Trophoblast cell (in vitro differentiated cells and primary cell): ENCODE results near the gene PTGES3L.
"Not testable (repeated sequence)": the region's sequence is repeated elsewhere in the genome, so short reads cannot be mapped to it uniquely, and the experiment has no call there.

Experiments
- DNase-seq, 2 donors: peaks; one replicate each; pipeline ENCODE4 v3.0.0-alpha.2; 2016
- H2AFZ ChIP-seq: 2 replicates; pipeline ENCODE4 v1.6.1; 2013; ENCODE audit warnings: low read length, moderate library complexity, mild to moderate bottlenecking; ENCODE audit not compliant: insufficient read depth, poor library complexity
- H2AK5ac ChIP-seq: 2 replicates; pipeline ENCODE4 v1.6.1; 2013; ENCODE audit warnings: mild to moderate bottlenecking, low read length
- H2BK120ac ChIP-seq: 2 replicates; pipeline ENCODE4 v1.6.1; 2013; ENCODE audit warnings: low read length, mild to moderate bottlenecking, moderate library complexity; ENCODE audit not compliant: insufficient read depth, poor library complexity
- H2BK12ac ChIP-seq: 2 replicates; pipeline ENCODE4 v1.6.1; 2013; ENCODE audit warnings: mild to moderate bottlenecking, low read length, moderate library complexity
- H2BK5ac ChIP-seq: 2 replicates; pipeline ENCODE4 v1.6.1; 2013; ENCODE audit warnings: low read length, low read depth, moderate library complexity, mild to moderate bottlenecking; ENCODE audit not compliant: poor library complexity
- H3K14ac ChIP-seq: 2 replicates; pipeline ENCODE4 v1.6.1; 2013; ENCODE audit warnings: mild to moderate bottlenecking, low read length
- H3K18ac ChIP-seq: 2 replicates; pipeline ENCODE4 v1.6.1; 2013; ENCODE audit warnings: mild to moderate bottlenecking, low read length
- H3K23ac ChIP-seq: 2 replicates; pipeline ENCODE4 v1.6.1; 2013; ENCODE audit warnings: low read length
- H3K27ac ChIP-seq: 2 replicates; pipeline ENCODE4 v1.5.1; 2013; ENCODE audit warnings: low read depth, mild to moderate bottlenecking, inconsistent platforms, low read length, moderate library complexity
- H3K27me3 ChIP-seq: 2 replicates; pipeline ENCODE4 v1.6.1; 2013; ENCODE audit warnings: inconsistent platforms, mild to moderate bottlenecking, low read length, moderate library complexity; ENCODE audit not compliant: insufficient read depth
- H3K36me3 ChIP-seq, 2 experiments: 1 replicate in 1 of 2; 2 replicates in 1 of 2; pipeline ENCODE4 v1.6.1; 2013; ENCODE audit warnings: low read length in 2 of 2, mild to moderate bottlenecking in 2 of 2, moderate library complexity in 1 of 2; ENCODE audit not compliant: insufficient read depth in 2 of 2, control insufficient read depth in 1 of 2
- H3K4ac ChIP-seq: 2 replicates; pipeline ENCODE4 v1.6.1; 2013; ENCODE audit warnings: low read depth, mild to moderate bottlenecking, low read length, moderate library complexity
- H3K4me1 ChIP-seq, 2 experiments: 1 replicate in 1 of 2; 2 replicates in 1 of 2; pipeline ENCODE4 v1.6.1; 2013; ENCODE audit warnings: low read length in 2 of 2, mild to moderate bottlenecking in 2 of 2, moderate library complexity in 1 of 2; ENCODE audit not compliant: insufficient read depth in 2 of 2, control insufficient read depth in 1 of 2
- H3K4me2 ChIP-seq: 2 replicates; pipeline ENCODE4 v1.6.1; 2013; ENCODE audit warnings: inconsistent platforms, mild to moderate bottlenecking, low read length, moderate library complexity
- H3K4me3 ChIP-seq: 2 replicates; pipeline ENCODE4 v1.5.1; 2013; ENCODE audit warnings: mild to moderate bottlenecking, low read depth, low read length, inconsistent platforms
- H3K79me1 ChIP-seq: one replicate; pipeline ENCODE4 v1.6.1; 2013; ENCODE audit warnings: low read length
- H3K79me2 ChIP-seq: 2 replicates; pipeline ENCODE4 v1.6.1; 2013; ENCODE audit warnings: low read length, mild to moderate bottlenecking; ENCODE audit not compliant: control insufficient read depth, insufficient read depth, poor library complexity
- H3K9ac ChIP-seq: 2 replicates; pipeline ENCODE4 v1.6.1; 2013; ENCODE audit warnings: mild to moderate bottlenecking, low read length
- H3K9me3 ChIP-seq: 2 replicates; pipeline ENCODE4 v1.6.1; 2013; ENCODE audit warnings: low read depth, mild to moderate bottlenecking, control low read depth, inconsistent platforms, low read length; ENCODE audit not compliant: insufficient read depth
- H4K12ac ChIP-seq: 2 replicates; pipeline ENCODE4 v1.6.1; 2013; ENCODE audit warnings: low read depth, mild to moderate bottlenecking, low read length, moderate library complexity
- H4K8ac ChIP-seq: 2 replicates; pipeline ENCODE4 v1.6.1; 2013; ENCODE audit warnings: low read depth, mild to moderate bottlenecking, low read length, moderate library complexity
- H4K91ac ChIP-seq: one replicate; pipeline ENCODE4 v1.6.1; 2013; ENCODE audit warnings: low read depth, mild to moderate bottlenecking, low read length, moderate library complexity
- WGBS: extraction: QIAGEN DNeasy Blood & Tissue Kit; methylation state at CpG from one replicate; pipeline ENCODE4 v1.1.7; 2013; ENCODE audit warnings: missing lambda C conversion rate; ENCODE audit not compliant: insufficient read length, insufficient coverage; ENCODE audit errors: extremely low coverage; 5-methylcytosine and 5-hydroxymethylcytosine counted together

PTGES3L gene

GRCh38 chr17:42997984-42998938 is 18.4 kb upstream of the PTGES3L start, which contains the start of gene RPL27:
Gene RPL27 (plus strand): TSS chr17:42998419. CDS start chr17:42998751, 332 bp downstream.
- H2BK120ac ChIP-seq: peak within 1 kb of the TSS; percentile 3
- H3K36me3 ChIP-seq: peaks cover 23 to 32% of the 10 kb centered on the region in 2 experiments
- H3K14ac ChIP-seq: peak within 1 kb of the TSS; percentile 86
- no peaks in the 10 kb centered on the region for H3K9me3 ChIP-seq
- peak within 1 kb of the TSS; percentile 41 for H3K4ac ChIP-seq
- H3K27ac ChIP-seq: peak within 1 kb of the TSS; percentile 85
- peak within 1 kb of the TSS; percentile 94 for H3K4me3 ChIP-seq
- peak within 1 kb of the TSS; percentile 93 for H3K9ac ChIP-seq
- peak; percentile 100 for DNase-seq
- peaks cover 3 to 5% of the 10 kb centered on the region in 2 experiments for H3K4me1 ChIP-seq
- peak within 1 kb of the TSS; percentile 83 for H3K4me2 ChIP-seq
- peak within 1 kb of the TSS; percentile 91 for H2BK5ac ChIP-seq
- H3K27me3 ChIP-seq: no peaks in the 10 kb centered on the region
- H3K23ac ChIP-seq: no peak within 1 kb of the TSS
- H4K8ac ChIP-seq: peak within 1 kb of the TSS; percentile 87
- H3K79me1 ChIP-seq: peaks cover 5% of the 10 kb centered on the region
- H2BK12ac ChIP-seq: no peak within 1 kb of the TSS
- H2AK5ac ChIP-seq: peak within 1 kb of the TSS; percentile 21
- H4K12ac ChIP-seq: peak within 1 kb of the TSS; percentile 86
- peak within 1 kb of the TSS; percentile 80 for H4K91ac ChIP-seq
- peak within 1 kb of the TSS; percentile 58 for H2AFZ ChIP-seq
- H3K18ac ChIP-seq: peak within 1 kb of the TSS; percentile 82
- no CpG with 5 or more reads among the region's 49 CpGs for WGBS
- H3K79me2 ChIP-seq: peaks cover 11% of the 10 kb centered on the region

- peak overlapping the region; percentile 75 for H4K12ac ChIP-seq
- no peak overlapping the region for H3K4ac ChIP-seq
- no peak overlapping the region for H2AK5ac ChIP-seq
- H3K27me3 ChIP-seq: no peaks in the 10 kb centered on the region
- H3K4me2 ChIP-seq: peak overlapping the region; percentile 52
- peaks cover 17 to 29% of the 10 kb centered on the region in 2 experiments for H3K36me3 ChIP-seq
- peak overlapping the region; percentile 87 for H4K8ac ChIP-seq
- H3K79me1 ChIP-seq: peaks cover 5% of the 10 kb centered on the region
- no peak for DNase-seq
- H2BK120ac ChIP-seq: no peak overlapping the region
- H3K27ac ChIP-seq: no peak overlapping the region
- no CpG with 5 or more reads among the region's 5 CpGs for WGBS
- no peak overlapping the region for H3K18ac ChIP-seq
- peaks cover 3 to 5% of the 10 kb centered on the region in 2 experiments for H3K4me1 ChIP-seq
- no peak overlapping the region for H3K23ac ChIP-seq
- H3K79me2 ChIP-seq: peaks cover 11% of the 10 kb centered on the region
- no peak overlapping the region for H3K4me3 ChIP-seq
- H2BK12ac ChIP-seq: no peak overlapping the region
- H3K9ac ChIP-seq: no peak overlapping the region
- no peak overlapping the region for H4K91ac ChIP-seq
- no peak overlapping the region for H2BK5ac ChIP-seq
- H2AFZ ChIP-seq: no peak overlapping the region
- H3K9me3 ChIP-seq: no peaks in the 10 kb centered on the region
- peak overlapping the region; percentile 45 for H3K14ac ChIP-seq
Measured at GRCh38 chr17:42997390-42997983, 17.6 kb upstream of the PTGES3L start.

GRCh38 chr17:42993913-42994312 is 14.0 kb upstream of the PTGES3L start:
- not testable (repeated sequence) for H3K4me3 ChIP-seq, H2AK5ac ChIP-seq, H2BK120ac ChIP-seq, H3K9ac ChIP-seq, H3K14ac ChIP-seq, H4K91ac ChIP-seq, H3K27me3 ChIP-seq, H3K4me1 ChIP-seq, H3K9me3 ChIP-seq, H3K27ac ChIP-seq, H3K4ac ChIP-seq, H3K18ac ChIP-seq, H3K79me2 ChIP-seq, DNase-seq, H3K79me1 ChIP-seq, H3K4me2 ChIP-seq, H4K8ac ChIP-seq, H2AFZ ChIP-seq, H3K23ac ChIP-seq, H4K12ac ChIP-seq, H2BK12ac ChIP-seq, H2BK5ac ChIP-seq
- no CpG with 5 or more reads among the region's 10 CpGs for WGBS
- peaks cover 22 to 30% of the 10 kb centered on the region in 2 experiments for H3K36me3 ChIP-seq

- H2BK120ac ChIP-seq: no peak overlapping the region
- H3K4me2 ChIP-seq: no peak overlapping the region
- peaks cover 24 to 37% of the 10 kb centered on the region in 2 experiments for H3K36me3 ChIP-seq
- no CpG with 5 or more reads among the region's 5 CpGs for WGBS
- H3K18ac ChIP-seq: no peak overlapping the region
- H3K27ac ChIP-seq: no peak overlapping the region
- H4K91ac ChIP-seq: no peak overlapping the region
- H3K14ac ChIP-seq: no peak overlapping the region
- peak in 1 of 2 donors; percentile 5 for DNase-seq
- H3K23ac ChIP-seq: no peak overlapping the region
- H3K79me1 ChIP-seq: no peaks in the 10 kb centered on the region
- H3K9ac ChIP-seq: no peak overlapping the region
- H3K27me3 ChIP-seq: no peaks in the 10 kb centered on the region
- H2BK12ac ChIP-seq: no peak overlapping the region
- H2AFZ ChIP-seq: no peak overlapping the region
- H4K8ac ChIP-seq: no peak overlapping the region
- H4K12ac ChIP-seq: no peak overlapping the region
- no peak overlapping the region for H3K4ac ChIP-seq
- H3K4me3 ChIP-seq: no peak overlapping the region
- H3K9me3 ChIP-seq: no peaks in the 10 kb centered on the region
- H3K4me1 ChIP-seq: peaks cover 2 to 3% of the 10 kb centered on the region in 2 experiments
- no peak overlapping the region for H2BK5ac ChIP-seq
- H2AK5ac ChIP-seq: no peak overlapping the region
- no peaks in the 10 kb centered on the region for H3K79me2 ChIP-seq
Measured at GRCh38 chr17:42992872-42993271, 13.0 kb upstream of the PTGES3L start.
